NCI-H345 treated with DMSO at 0.1 percent for 48 hours (cell line): Measurements from ENCODE around the gene GTPBP6.
"Not testable (repeated sequence)": the region's sequence is repeated elsewhere in the genome, so short reads cannot be mapped to it uniquely, and the experiment has no call there.

Source experiments
- DNase-seq: peaks from one replicate; lab custom pipeline; 2025; ENCODE audit not compliant: unreplicated experiment; lab: John Stamatoyannopoulos, UW

Gene GTPBP6

GRCh38 chrX:318068-318738 is 393 bp downstream of the GTPBP6 start:
- no peak for DNase-seq

- DNase-seq: no peak
Observed at GRCh38 chrX:317424-318067, 1.1 kb downstream of the GTPBP6 start.

GRCh38 chrX:316351-317325 is 2.0 kb downstream of the GTPBP6 start:
- DNase-seq: no peak

GRCh38 chrX:314781-315595 is 3.6 kb downstream of the GTPBP6 start:
- no peak for DNase-seq

- DNase-seq: no peak
Observed at GRCh38 chrX:314049-314448, 4.5 kb downstream of the GTPBP6 start.

GRCh38 chrX:313546-313945 is 5.0 kb downstream of the GTPBP6 start:
- DNase-seq: no peak

GRCh38 chrX:312621-313331 is 5.8 kb downstream of the GTPBP6 start:
- no peak for DNase-seq

- no peak for DNase-seq
Observed at GRCh38 chrX:311156-312129, 7.2 kb downstream of the GTPBP6 start.

GRCh38 chrX:310621-311155 is 7.9 kb downstream of the GTPBP6 start:
- DNase-seq: no peak

GRCh38 chrX:308821-309520 is 9.6 kb downstream of the GTPBP6 start:
- no peak for DNase-seq

GRCh38 chrX:307261-308111 is 11.1 kb downstream of the GTPBP6 start:
- no peak for DNase-seq

GRCh38 chrX:306614-307251 is 11.9 kb downstream of the GTPBP6 start:
- DNase-seq: not testable (repeated sequence)

GRCh38 chrX:305781-306613 is 12.6 kb downstream of the GTPBP6 start:
- DNase-seq: not testable (repeated sequence)

- no peak for DNase-seq
Observed at GRCh38 chrX:302975-303374, 15.6 kb downstream of the GTPBP6 start.

- no peak for DNase-seq
Observed at GRCh38 chrX:300334-300733, 18.3 kb downstream of the GTPBP6 start.

GRCh38 chrX:298993-299392 is 19.6 kb downstream of the GTPBP6 start:
- DNase-seq: no peak
